ENCODE data around the gene SSBP1. TPM values are rescaled to one million over a fixed set of nuclear protein-coding genes. Genes with fewer than 3 reads are reported as not detected.

The SSBP1 gene
- total and polyA plus RNA-seq, 2 of the 8 experiments (the other 6 are each of a cell fraction or from before 2014, with no cell fraction given): 136 to 254 TPM

DNA sequence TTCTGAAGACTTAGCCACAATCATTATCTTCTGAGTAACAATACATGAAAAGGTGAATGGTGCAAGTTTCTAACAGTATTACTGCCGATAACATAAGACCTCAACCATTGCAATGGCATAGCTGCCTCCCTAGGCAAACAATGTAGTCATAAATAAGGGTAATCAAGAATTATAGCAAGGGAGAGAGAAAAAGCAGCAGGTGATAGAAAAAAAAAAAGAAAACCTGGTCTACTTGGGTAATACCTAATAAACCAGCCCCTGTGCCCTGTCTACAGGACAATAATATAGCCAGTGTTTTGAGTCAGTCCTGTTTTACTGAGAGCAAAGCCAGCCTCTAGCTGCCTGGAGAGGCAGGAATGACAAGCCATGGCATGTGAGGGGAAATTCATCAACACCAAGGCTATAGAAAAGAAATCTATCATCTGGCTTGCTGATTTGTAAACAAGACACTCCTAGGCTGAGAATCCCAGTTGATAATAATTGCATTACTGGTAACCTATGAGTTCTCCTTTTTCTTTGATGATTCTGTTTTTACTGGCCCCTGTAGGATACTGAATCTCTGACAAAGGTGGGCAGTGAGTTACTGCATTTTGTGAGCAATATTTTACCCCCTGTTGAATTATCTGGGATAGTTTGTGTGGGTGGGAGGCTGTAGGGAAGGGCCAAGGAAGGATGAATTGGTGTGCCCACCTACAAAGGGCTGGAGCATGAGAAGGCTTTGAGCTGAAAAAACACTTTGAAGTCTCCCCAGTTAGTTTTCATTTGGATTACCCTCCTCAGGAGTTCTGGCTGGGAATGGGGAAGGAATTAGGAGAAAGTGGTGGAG is 31.7 kb upstream of the SSBP1 start (continued):
- TF ChIP-seq, protein P1, sequence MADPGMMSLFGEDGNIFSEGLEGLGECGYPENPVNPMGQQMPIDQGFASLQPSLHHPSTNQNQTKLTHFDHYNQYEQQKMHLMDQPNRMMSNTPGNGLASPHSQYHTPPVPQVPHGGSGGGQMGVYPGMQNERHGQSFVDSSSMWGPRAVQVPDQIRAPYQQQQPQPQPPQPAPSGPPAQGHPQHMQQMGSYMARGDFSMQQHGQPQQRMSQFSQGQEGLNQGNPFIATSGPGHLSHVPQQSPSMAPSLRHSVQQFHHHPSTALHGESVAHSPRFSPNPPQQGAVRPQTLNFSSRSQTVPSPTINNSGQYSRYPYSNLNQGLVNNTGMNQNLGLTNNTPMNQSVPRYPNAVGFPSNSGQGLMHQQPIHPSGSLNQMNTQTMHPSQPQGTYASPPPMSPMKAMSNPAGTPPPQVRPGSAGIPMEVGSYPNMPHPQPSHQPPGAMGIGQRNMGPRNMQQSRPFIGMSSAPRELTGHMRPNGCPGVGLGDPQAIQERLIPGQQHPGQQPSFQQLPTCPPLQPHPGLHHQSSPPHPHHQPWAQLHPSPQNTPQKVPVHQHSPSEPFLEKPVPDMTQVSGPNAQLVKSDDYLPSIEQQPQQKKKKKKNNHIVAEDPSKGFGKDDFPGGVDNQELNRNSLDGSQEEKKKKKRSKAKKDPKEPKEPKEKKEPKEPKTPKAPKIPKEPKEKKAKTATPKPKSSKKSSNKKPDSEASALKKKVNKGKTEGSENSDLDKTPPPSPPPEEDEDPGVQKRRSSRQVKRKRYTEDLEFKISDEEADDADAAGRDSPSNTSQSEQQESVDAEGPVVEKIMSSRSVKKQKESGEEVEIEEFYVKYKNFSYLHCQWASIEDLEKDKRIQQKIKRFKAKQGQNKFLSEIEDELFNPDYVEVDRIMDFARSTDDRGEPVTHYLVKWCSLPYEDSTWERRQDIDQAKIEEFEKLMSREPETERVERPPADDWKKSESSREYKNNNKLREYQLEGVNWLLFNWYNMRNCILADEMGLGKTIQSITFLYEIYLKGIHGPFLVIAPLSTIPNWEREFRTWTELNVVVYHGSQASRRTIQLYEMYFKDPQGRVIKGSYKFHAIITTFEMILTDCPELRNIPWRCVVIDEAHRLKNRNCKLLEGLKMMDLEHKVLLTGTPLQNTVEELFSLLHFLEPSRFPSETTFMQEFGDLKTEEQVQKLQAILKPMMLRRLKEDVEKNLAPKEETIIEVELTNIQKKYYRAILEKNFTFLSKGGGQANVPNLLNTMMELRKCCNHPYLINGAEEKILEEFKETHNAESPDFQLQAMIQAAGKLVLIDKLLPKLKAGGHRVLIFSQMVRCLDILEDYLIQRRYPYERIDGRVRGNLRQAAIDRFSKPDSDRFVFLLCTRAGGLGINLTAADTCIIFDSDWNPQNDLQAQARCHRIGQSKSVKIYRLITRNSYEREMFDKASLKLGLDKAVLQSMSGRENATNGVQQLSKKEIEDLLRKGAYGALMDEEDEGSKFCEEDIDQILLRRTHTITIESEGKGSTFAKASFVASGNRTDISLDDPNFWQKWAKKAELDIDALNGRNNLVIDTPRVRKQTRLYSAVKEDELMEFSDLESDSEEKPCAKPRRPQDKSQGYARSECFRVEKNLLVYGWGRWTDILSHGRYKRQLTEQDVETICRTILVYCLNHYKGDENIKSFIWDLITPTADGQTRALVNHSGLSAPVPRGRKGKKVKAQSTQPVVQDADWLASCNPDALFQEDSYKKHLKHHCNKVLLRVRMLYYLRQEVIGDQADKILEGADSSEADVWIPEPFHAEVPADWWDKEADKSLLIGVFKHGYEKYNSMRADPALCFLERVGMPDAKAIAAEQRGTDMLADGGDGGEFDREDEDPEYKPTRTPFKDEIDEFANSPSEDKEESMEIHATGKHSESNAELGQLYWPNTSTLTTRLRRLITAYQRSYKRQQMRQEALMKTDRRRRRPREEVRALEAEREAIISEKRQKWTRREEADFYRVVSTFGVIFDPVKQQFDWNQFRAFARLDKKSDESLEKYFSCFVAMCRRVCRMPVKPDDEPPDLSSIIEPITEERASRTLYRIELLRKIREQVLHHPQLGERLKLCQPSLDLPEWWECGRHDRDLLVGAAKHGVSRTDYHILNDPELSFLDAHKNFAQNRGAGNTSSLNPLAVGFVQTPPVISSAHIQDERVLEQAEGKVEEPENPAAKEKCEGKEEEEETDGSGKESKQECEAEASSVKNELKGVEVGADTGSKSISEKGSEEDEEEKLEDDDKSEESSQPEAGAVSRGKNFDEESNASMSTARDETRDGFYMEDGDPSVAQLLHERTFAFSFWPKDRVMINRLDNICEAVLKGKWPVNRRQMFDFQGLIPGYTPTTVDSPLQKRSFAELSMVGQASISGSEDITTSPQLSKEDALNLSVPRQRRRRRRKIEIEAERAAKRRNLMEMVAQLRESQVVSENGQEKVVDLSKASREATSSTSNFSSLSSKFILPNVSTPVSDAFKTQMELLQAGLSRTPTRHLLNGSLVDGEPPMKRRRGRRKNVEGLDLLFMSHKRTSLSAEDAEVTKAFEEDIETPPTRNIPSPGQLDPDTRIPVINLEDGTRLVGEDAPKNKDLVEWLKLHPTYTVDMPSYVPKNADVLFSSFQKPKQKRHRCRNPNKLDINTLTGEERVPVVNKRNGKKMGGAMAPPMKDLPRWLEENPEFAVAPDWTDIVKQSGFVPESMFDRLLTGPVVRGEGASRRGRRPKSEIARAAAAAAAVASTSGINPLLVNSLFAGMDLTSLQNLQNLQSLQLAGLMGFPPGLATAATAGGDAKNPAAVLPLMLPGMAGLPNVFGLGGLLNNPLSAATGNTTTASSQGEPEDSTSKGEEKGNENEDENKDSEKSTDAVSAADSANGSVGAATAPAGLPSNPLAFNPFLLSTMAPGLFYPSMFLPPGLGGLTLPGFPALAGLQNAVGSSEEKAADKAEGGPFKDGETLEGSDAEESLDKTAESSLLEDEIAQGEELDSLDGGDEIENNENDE (IDR thresholded peaks at IDR 0.05; ENCODE audit: insufficient replicate concordance, low read length): no peak
- TF ChIP-seq RXRA (IDR thresholded peaks at IDR 0.05; ENCODE audit: insufficient read depth, low read depth, low read length): no peak
